ENCODE results near the gene CDK6.
A peak's percentile ranks its signal among the peaks of the same experiment; 100 is the strongest.

Gene CDK6

GRCh38 chr7:92845736-92846135, 9.4 kb upstream of the CDK6 start:
- DNase-seq (ENCODE audit: low read depth), result no peak

- no peak for DNase-seq (ENCODE audit: low read depth)
Measured at GRCh38 chr7:92843781-92844180, 7.4 kb upstream of the CDK6 start.

GRCh38 chr7:92843034-92843760, 6.8 kb upstream of the CDK6 start:
- DNase-seq (ENCODE audit: low read depth), result no peak

GRCh38 chr7:92841192-92841591, 4.8 kb upstream of the CDK6 start:
- no peak for DNase-seq (ENCODE audit: low read depth)

- DNase-seq (ENCODE audit: low read depth), result no peak
Measured at GRCh38 chr7:92840316-92840715, 3.9 kb upstream of the CDK6 start.

GRCh38 chr7:92839901-92840300, 3.5 kb upstream of the CDK6 start:
- no peak for DNase-seq (ENCODE audit: low read depth)

GRCh38 chr7:92838934-92839333, 2.6 kb upstream of the CDK6 start:
- no peak for DNase-seq (ENCODE audit: low read depth)

- DNase-seq (ENCODE audit: low read depth), result peak; percentile 14
Measured at GRCh38 chr7:92837000-92837749, 802 bp upstream of the CDK6 start.

- peak; percentile 20 for DNase-seq (ENCODE audit: low read depth)
Measured at GRCh38 chr7:92835851-92836488, 403 bp downstream of the CDK6 start.

- DNase-seq (ENCODE audit: low read depth), result peak; percentile 62
Measured at GRCh38 chr7:92835261-92835850, 1.0 kb downstream of the CDK6 start.

- DNase-seq (ENCODE audit: low read depth), result no peak
Measured at GRCh38 chr7:92834507-92835260, 1.7 kb downstream of the CDK6 start.

GRCh38 chr7:92833766-92834506, 2.4 kb downstream of the CDK6 start:
- DNase-seq (ENCODE audit: low read depth), result peak; percentile 81

GRCh38 chr7:92833024-92833765, 3.2 kb downstream of the CDK6 start:
- peak; percentile 70 for DNase-seq (ENCODE audit: low read depth)

- no peak for DNase-seq (ENCODE audit: low read depth)
Measured at GRCh38 chr7:92832534-92833023, 3.8 kb downstream of the CDK6 start.

GRCh38 chr7:92831716-92832533, 4.4 kb downstream of the CDK6 start:
- DNase-seq (ENCODE audit: low read depth), result peak; percentile 81

GRCh38 chr7:92830532-92831110, 5.8 kb downstream of the CDK6 start:
- DNase-seq (ENCODE audit: low read depth), result no peak

GRCh38 chr7:92830027-92830426, 6.3 kb downstream of the CDK6 start:
- no peak for DNase-seq (ENCODE audit: low read depth)

GRCh38 chr7:92827464-92828120, 8.8 kb downstream of the CDK6 start:
- no peak for DNase-seq (ENCODE audit: low read depth)
